Fibroblast of lung (primary cell): ENCODE results near the gene TAAR8. TPM values are rescaled to one million over a fixed set of nuclear protein-coding genes. Genes with fewer than 3 reads are reported as not detected.
"Not testable (repeated sequence)": the region's sequence is repeated elsewhere in the genome, so short reads cannot be mapped to it uniquely, and the experiment has no call there.

Source experiments
- DNase-seq, 2 donors: peaks; one replicate each; pipeline versions ENCODE4 v3.0.0 to v3.0.0-alpha.2; 2010; ENCODE audit warnings: low read depth in 2 of 2
- H2AFZ ChIP-seq: 2 replicates; pipeline ENCODE4 v1.5.1; 2012; ENCODE audit warnings: low read length, control low read depth, inconsistent platforms
- H3K27ac ChIP-seq: 2 replicates; pipeline ENCODE4 v1.5.1; 2011; ENCODE audit warnings: low read length, control low read depth; ENCODE audit not compliant: insufficient read depth
- H3K27me3 ChIP-seq: 2 replicates; pipeline ENCODE4 v1.5.1; 2011; ENCODE audit warnings: mild to moderate bottlenecking, low read length; ENCODE audit not compliant: control insufficient read depth, insufficient read depth
- H3K36me3 ChIP-seq: 2 replicates; pipeline ENCODE4 v1.5.1; 2011; ENCODE audit warnings: low read length; ENCODE audit not compliant: control insufficient read depth, insufficient read depth
- H3K4me1 ChIP-seq: 2 replicates; pipeline ENCODE4 v1.5.1; 2011; ENCODE audit warnings: low read length; ENCODE audit not compliant: control insufficient read depth, insufficient read depth; ENCODE audit errors: extremely low read depth
- H3K4me2 ChIP-seq: 2 replicates; pipeline ENCODE4 v1.5.1; 2011; ENCODE audit warnings: low read length, control low read depth; ENCODE audit not compliant: insufficient read depth; ENCODE audit errors: extremely low read depth
- H3K4me3 ChIP-seq, 4 experiments: fragments of 200-600 bp in 1 of 4; sonication (generic) in 1 of 4; replicated peaks in 1 of 4; 2 replicates each; pipeline ENCODE4 v1.5.1; 2011 to 2016; ENCODE audit warnings: low read length in 4 of 4, low read depth in 3 of 4, mild to moderate bottlenecking in 3 of 4, control low read depth in 2 of 4, inconsistent platforms in 1 of 4, mixed read lengths in 1 of 4; ENCODE audit not compliant: insufficient read depth in 1 of 4; ENCODE audit errors: control extremely low read depth in 1 of 4
- H3K79me2 ChIP-seq: 2 replicates; pipeline ENCODE4 v1.5.1; 2012; ENCODE audit warnings: mild to moderate bottlenecking, low read length, inconsistent platforms; ENCODE audit not compliant: control insufficient read depth, insufficient read depth
- H3K9ac ChIP-seq: 2 replicates; pipeline ENCODE4 v1.5.1; 2011; ENCODE audit warnings: mild to moderate bottlenecking, low read length, control low read depth; ENCODE audit not compliant: insufficient read depth
- H3K9me3 ChIP-seq: 2 replicates; pipeline ENCODE4 v1.5.1; 2012; ENCODE audit warnings: low read depth, low read length; ENCODE audit not compliant: control insufficient read depth, insufficient read depth
- H4K20me1 ChIP-seq: 2 replicates; pipeline ENCODE4 v1.5.1; 2011; ENCODE audit warnings: low read length; ENCODE audit not compliant: control insufficient read depth, insufficient read depth; ENCODE audit errors: extremely low read depth
- CTCF ChIP-seq, 2 donors: IDR thresholded peaks in 1 of 2; conservative IDR thresholded peaks in 1 of 2; 1 replicate in 1 of 2; 2 replicates in 1 of 2; pipeline ENCODE4 v1.5.1; 2011 to 2012; ENCODE audit warnings: low read length in 2 of 2, control low read depth in 1 of 2, inconsistent platforms in 1 of 2, low read depth in 1 of 2, mild to moderate bottlenecking in 1 of 2
- EZH2 ChIP-seq: IDR thresholded peaks from 2 replicates; pipeline ENCODE4 v1.5.1; 2012; ENCODE audit warnings: low read length, control low read depth, mild to moderate bottlenecking; ENCODE audit errors: missing control alignments
- polyA plus RNA-seq, 2 donors: library from polyadenylated mRNA; depleted of rRNA in 1 of 2; stranded (reverse) in 1 of 2; unstranded in 1 of 2; fragments of >200 nt; gene quantifications; 2 replicates each; pipeline ENCODE4 v1.2.1, GENCODE V29; 2011 to 2012; ENCODE audit warnings: missing spikeins in 1 of 2
- total RNA-seq: library from RNA; depleted of rRNA; stranded (reverse); fragments of >200 nt; gene quantifications from 2 replicates; pipeline ENCODE4 v1.2.1, GENCODE V29; 2014

Gene TAAR8
- total and polyA plus RNA-seq, 2 donors (not counting 1 experiment from before 2014, with no cell fraction given), result not detected

DNA sequence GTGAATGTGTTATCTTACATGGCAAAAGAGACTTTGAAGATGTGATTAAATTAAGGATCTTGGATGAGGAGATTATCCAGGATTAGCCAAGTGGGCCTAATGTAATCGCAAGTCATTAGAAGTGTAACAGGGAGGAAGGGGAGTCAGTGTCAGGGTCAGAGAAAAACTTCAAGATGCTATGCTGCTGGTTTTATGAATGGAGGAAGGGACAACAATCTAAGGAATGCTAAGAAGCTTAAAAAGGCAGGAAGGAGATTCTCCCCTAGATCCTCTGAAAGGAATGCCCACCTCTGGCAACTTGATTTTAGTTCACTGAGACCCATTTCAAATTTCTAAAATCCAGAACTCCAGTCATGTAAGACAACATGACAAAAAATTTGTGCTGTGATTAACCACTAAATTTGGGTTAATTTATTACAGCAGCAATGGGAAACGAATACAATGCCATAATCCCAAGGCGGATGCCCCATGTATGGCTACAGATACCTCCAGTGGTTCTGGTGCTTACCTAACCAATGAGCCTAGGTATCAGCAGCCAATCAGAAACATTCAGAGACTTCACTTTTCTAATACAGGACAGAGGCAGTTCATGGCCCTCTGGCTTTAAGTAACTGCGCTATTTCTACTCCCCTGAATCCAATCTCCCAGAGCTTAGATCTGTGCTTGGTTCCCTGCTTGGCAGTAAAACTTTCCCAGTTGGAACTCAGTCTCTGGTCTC lies 3.6 kb upstream of the TAAR8 start:
- Histone ChIP-seq H4K20me1 (no peaks in the 10 kb centered on the region), H2AFZ (no peak overlapping the region), H3K9me3 (no peaks in the 10 kb centered on the region), H3K4me3 (no peak overlapping the region), H3K79me2 (no peaks in the 10 kb centered on the region), H3K9ac (no peak overlapping the region), H3K27me3 (peaks cover 11% of the 10 kb centered on the region), H3K4me2 (no peak overlapping the region), H3K4me1 (no peaks in the 10 kb centered on the region), H3K36me3 (no peaks in the 10 kb centered on the region), H3K27ac (no peak overlapping the region)
- DNase-seq, result no peak
- no peak for TF ChIP-seq CTCF (conservative IDR thresholded peaks at IDR 0.05 in 1 of 2, IDR thresholded peaks at IDR 0.05 in 1 of 2; ENCODE audit: low read depth in 1 of 2, low read length in 2 of 2)
- TF ChIP-seq EZH2, result no peak

DNA sequence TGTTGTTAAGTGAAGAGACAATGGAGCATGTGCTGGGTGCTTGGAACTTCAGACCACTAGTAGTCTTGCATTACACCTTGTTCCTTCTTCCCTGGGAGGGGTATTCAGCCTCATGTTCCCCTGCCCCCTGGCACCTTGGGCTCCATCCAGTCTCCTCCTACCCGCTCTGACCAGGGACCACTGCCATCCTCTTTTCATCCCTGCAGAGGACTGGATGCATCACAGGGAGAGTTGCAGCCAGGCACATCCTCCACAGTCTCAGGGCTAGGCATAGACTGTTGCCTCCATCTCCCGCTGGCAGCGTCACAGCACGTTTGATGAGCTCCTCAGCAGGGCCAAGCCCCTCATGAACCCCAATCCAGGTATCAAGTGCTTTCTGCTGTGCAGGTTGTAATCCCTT lies 1.3 kb upstream of the TAAR8 start:
- TF ChIP-seq CTCF (conservative IDR thresholded peaks at IDR 0.05 in 1 of 2, IDR thresholded peaks at IDR 0.05 in 1 of 2; ENCODE audit: low read depth in 1 of 2, low read length in 2 of 2), result no peak
- no peak for TF ChIP-seq EZH2
- Histone ChIP-seq H3K27me3 (peaks cover 3% of the 10 kb centered on the region), H3K4me2 (no peak overlapping the region), H3K9me3 (no peaks in the 10 kb centered on the region), H3K36me3 (no peaks in the 10 kb centered on the region), H3K4me3 (no peak overlapping the region), H4K20me1 (no peaks in the 10 kb centered on the region), H2AFZ (no peak overlapping the region), H3K79me2 (no peaks in the 10 kb centered on the region), H3K27ac (no peak overlapping the region), H3K4me1 (no peaks in the 10 kb centered on the region), H3K9ac (no peak overlapping the region)
- no peak for DNase-seq

- H3K27me3 ChIP-seq, H3K27ac ChIP-seq, H2AFZ ChIP-seq, H3K36me3 ChIP-seq, H3K79me2 ChIP-seq, H3K4me3 ChIP-seq, H3K9ac ChIP-seq, H3K4me2 ChIP-seq, H3K4me1 ChIP-seq, DNase-seq, H4K20me1 ChIP-seq, H3K9me3 ChIP-seq: not testable (repeated sequence)
Measured at GRCh38 chr6:132560087-132560486, 7.6 kb downstream of the TAAR8 start.
